NOMO-1 (cell line): Measurements from ENCODE around the gene GPR17.
A peak's percentile ranks its signal among the peaks of the same experiment; 100 is the strongest.

Experiments
- DNase-seq, 2 experiments: peaks; one replicate each; lab custom pipeline; 2025; ENCODE audit not compliant: unreplicated experiment in 2 of 2; lab: John Stamatoyannopoulos, UW

GPR17 gene

GRCh38 chr2:127681976-127682857 lies 36.3 kb downstream of the GPR17 start:
- no peak for DNase-seq

GRCh38 chr2:127683056-127683455 lies 37.1 kb downstream of the GPR17 start:
- no peak for DNase-seq

GRCh38 chr2:127683757-127684156 lies 37.8 kb downstream of the GPR17 start:
- no peak for DNase-seq

- DNase-seq, result no peak
These were observed 39.6 kb downstream of the GPR17 start for GRCh38 chr2:127685410-127686080.

GRCh38 chr2:127688405-127688804 lies 42.5 kb downstream of the GPR17 start:
- no peak for DNase-seq

GRCh38 chr2:127690696-127691095 lies 44.7 kb downstream of the GPR17 start:
- DNase-seq, result no peak

- DNase-seq, result no peak
These were observed 49.0 kb downstream of the GPR17 start for GRCh38 chr2:127694986-127695385.

- DNase-seq, result no peak
These were observed 49.8 kb downstream of the GPR17 start for GRCh38 chr2:127695491-127696472.

GRCh38 chr2:127697482-127698180 lies 51.7 kb downstream of the GPR17 start:
- DNase-seq, result no peak

GRCh38 chr2:127698553-127699355 lies 52.8 kb downstream of the GPR17 start:
- no peak for DNase-seq

- DNase-seq, result peak; percentile 63 to 93
These were observed 54.7 kb downstream of the GPR17 start for GRCh38 chr2:127700527-127701192.

GRCh38 chr2:127701193-127701650 lies 55.3 kb downstream of the GPR17 start, which contains the start of gene SFT2D3:
TSS of gene SFT2D3 (plus strand) at chr2:127701497. CDS start at chr2:127701529, 32 bp downstream.
- peak; percentile 91 to 97 for DNase-seq

- peak; percentile 83 to 86 for DNase-seq
These were observed 55.9 kb downstream of the GPR17 start for GRCh38 chr2:127701651-127702394.
